Measurements from ENCODE around the gene ADGRV1. TPM values are rescaled to one million over a fixed set of nuclear protein-coding genes. Genes with fewer than 3 reads are reported as not detected.

ADGRV1 gene
- polyA plus RNA-seq, 1 of the 3 experiments (the other 2 are of a cell fraction), result 0.23 TPM

DNA sequence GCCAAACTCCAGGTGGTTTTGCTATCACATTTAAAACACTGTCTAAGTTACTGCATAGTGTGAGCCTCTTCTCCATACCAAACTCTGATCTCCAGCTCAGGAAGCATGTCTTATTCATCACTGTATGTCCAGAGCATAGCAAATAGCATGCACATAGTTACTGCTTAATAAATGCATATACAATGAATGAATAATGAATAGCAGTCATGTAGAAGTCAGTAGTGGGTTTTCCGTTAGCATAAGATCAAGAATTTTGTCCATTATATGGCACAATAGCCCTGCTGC, 495.1 kb downstream of the ADGRV1 start:
- H3K4me3 ChIP-seq (ENCODE audit: low read depth in 2 of 2, low read length in 1 of 2), result no peak overlapping the region
- H3F3A ChIP-seq (replicated peaks; ENCODE audit: insufficient read depth), result no peaks in the 10 kb centered on the region
- H3K36me3 ChIP-seq (replicated peaks in 1 of 2; ENCODE audit: control insufficient read depth in 1 of 2, insufficient read depth in 2 of 2, low read length in 1 of 2), result no peaks in the 10 kb centered on the region
- no peaks in the 10 kb centered on the region for H3K9me2 ChIP-seq
- no peak overlapping the region for H3K27ac ChIP-seq (ENCODE audit: low read depth in 2 of 2, low read length in 1 of 2)
- H3K79me2 ChIP-seq (ENCODE audit: insufficient read depth), result no peaks in the 10 kb centered on the region
- no peaks in the 10 kb centered on the region for H3K27me3 ChIP-seq (ENCODE audit: insufficient read depth)
- H3K4me1 ChIP-seq (ENCODE audit: control insufficient read depth in 1 of 2, insufficient read depth in 2 of 2, low read depth in 1 of 2, low read length in 1 of 2), result peaks cover 0 to 5% of the 10 kb centered on the region in 2 experiments; a peak in 2 of 4 replicates
- no peaks in the 10 kb centered on the region for H3K9me3 ChIP-seq
- no peak for TF ChIP-seq REST (IDR thresholded peaks at IDR 0.05; ENCODE audit: low read depth, low read length)
- TF ChIP-seq, protein P1, sequence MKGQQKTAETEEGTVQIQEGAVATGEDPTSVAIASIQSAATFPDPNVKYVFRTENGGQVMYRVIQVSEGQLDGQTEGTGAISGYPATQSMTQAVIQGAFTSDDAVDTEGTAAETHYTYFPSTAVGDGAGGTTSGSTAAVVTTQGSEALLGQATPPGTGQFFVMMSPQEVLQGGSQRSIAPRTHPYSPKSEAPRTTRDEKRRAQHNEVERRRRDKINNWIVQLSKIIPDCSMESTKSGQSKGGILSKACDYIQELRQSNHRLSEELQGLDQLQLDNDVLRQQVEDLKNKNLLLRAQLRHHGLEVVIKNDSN (IDR thresholded peaks at IDR 0.05; ENCODE audit: borderline replicate concordance, low read depth), result no peak
- TF ChIP-seq RXRA (IDR thresholded peaks at IDR 0.05; ENCODE audit: borderline replicate concordance, low read depth), result no peak
- no peak for TF ChIP-seq FOXM1 (IDR thresholded peaks at IDR 0.05; ENCODE audit: low read depth)
- TF ChIP-seq, protein P2, sequence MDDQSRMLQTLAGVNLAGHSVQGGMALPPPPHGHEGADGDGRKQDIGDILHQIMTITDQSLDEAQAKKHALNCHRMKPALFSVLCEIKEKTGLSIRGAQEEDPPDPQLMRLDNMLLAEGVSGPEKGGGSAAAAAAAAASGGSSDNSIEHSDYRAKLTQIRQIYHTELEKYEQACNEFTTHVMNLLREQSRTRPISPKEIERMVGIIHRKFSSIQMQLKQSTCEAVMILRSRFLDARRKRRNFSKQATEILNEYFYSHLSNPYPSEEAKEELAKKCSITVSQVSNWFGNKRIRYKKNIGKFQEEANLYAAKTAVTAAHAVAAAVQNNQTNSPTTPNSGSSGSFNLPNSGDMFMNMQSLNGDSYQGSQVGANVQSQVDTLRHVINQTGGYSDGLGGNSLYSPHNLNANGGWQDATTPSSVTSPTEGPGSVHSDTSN (IDR thresholded peaks at IDR 0.05), result no peak
- TF ChIP-seq GATA2 (CRISPR knock-in tag; IDR thresholded peaks at IDR 0.05), result no peak
- TF ChIP-seq GABPA (IDR thresholded peaks at IDR 0.05; ENCODE audit: low read depth), result no peak
- ChIA-PET CTCF (no interaction called here), POLR2A (no interaction called here)
- H3K4me2 ChIP-seq, result no peak overlapping the region
- WGBS (ENCODE audit: low lambda C conversion rate), result 68% methylated on average over 1 of the region's 1 CpG
- no peaks in the 10 kb centered on the region for H4K20me1 ChIP-seq (ENCODE audit: insufficient read depth)
- H2AFZ ChIP-seq (ENCODE audit: low read depth), result no peak overlapping the region
- H3K9ac ChIP-seq, result no peak overlapping the region
- DNase-seq, result no peak

DNA sequence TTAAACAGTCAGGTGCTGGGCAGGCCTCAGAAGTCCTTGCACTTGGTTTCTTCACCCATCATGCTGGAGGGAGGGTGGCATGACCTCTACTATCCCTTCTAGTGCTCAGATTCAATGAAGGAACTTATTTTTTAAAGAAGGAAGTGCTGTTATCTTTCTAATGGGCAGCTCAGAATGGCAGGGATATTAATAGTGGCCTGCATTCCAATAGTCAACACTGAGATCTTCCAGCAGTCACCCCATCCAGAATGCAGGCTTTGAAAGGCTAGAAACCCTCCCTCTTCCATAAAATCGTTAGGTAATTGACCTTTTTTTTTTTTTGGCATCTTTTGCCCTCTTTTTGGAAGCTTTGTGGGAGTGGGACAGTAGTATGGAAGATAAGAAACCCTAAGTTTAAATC, 499.6 kb downstream of the ADGRV1 start:
- Histone ChIP-seq H3K9me2 (no peaks in the 10 kb centered on the region), H3K27me3 (ENCODE audit: insufficient read depth) (no peaks in the 10 kb centered on the region), H3K4me3 (ENCODE audit: low read depth in 2 of 2, low read length in 1 of 2) (no peak overlapping the region), H3K9me3 (no peaks in the 10 kb centered on the region), H3K79me2 (ENCODE audit: insufficient read depth) (no peaks in the 10 kb centered on the region), H2AFZ (ENCODE audit: low read depth) (no peak overlapping the region), H3K36me3 (replicated peaks in 1 of 2; ENCODE audit: control insufficient read depth in 1 of 2, insufficient read depth in 2 of 2, low read length in 1 of 2) (no peaks in the 10 kb centered on the region), H3K4me2 (no peak overlapping the region), H3F3A (replicated peaks; ENCODE audit: insufficient read depth) (no peaks in the 10 kb centered on the region), H3K9ac (no peak overlapping the region), H3K4me1 (ENCODE audit: control insufficient read depth in 1 of 2, insufficient read depth in 2 of 2, low read depth in 1 of 2, low read length in 1 of 2) (peaks cover 0 to 9% of the 10 kb centered on the region in 2 experiments; a peak in 2 of 4 replicates), H3K27ac (ENCODE audit: low read depth in 2 of 2, low read length in 1 of 2) (no peak overlapping the region), H4K20me1 (ENCODE audit: insufficient read depth) (no peaks in the 10 kb centered on the region)
- DNase-seq, result no peak
- 4% methylated on average over 1 of the region's 1 CpG for WGBS (ENCODE audit: low lambda C conversion rate)
- CTCF ChIA-PET, result no interaction called here
- TF ChIP-seq RFX5 (IDR thresholded peaks at IDR 0.05; ENCODE audit: low read length), result no peak
- TF ChIP-seq, protein P2 (IDR thresholded peaks at IDR 0.05), result no peak
- TF ChIP-seq, protein P1 (IDR thresholded peaks at IDR 0.05; ENCODE audit: borderline replicate concordance, low read depth), result no peak
- POLR2A ChIA-PET, result no interaction called here

Measured in SK-N-SH (cell line).